Heart right ventricle (tissue), 16 donors: Measurements from ENCODE around the gene CORO2A. TPM values are rescaled to one million over a fixed set of nuclear protein-coding genes. Genes with fewer than 3 reads are reported as not detected.

Experiments used
- ATAC-seq, 8 donors: fragments of 200-7000 bp; cut with Tn5 transposase; one replicate each; pipeline ENCODE4 v1.9.1; 2020; ENCODE audit warnings: mild to moderate bottlenecking in 8 of 8, moderate library complexity in 8 of 8, moderate number of reproducible peaks in 1 of 8
- DNase-seq, 2 donors: peaks; one replicate each; pipeline ENCODE4 v3.0.0-alpha.2; 2020
- H3K27ac ChIP-seq, 10 donors: fragments of 200-600 bp; sonication (generic) in 2 of 10; one replicate each; pipeline versions ENCODE4 v1.5.0 to v1.8.0; 2020 to 2022; ENCODE audit warnings: mild to moderate bottlenecking in 3 of 10
- H3K27me3 ChIP-seq, 7 donors: fragments of 200-600 bp; one replicate each; pipeline ENCODE4 v1.8.0; 2021 to 2022; ENCODE audit warnings: mild to moderate bottlenecking in 2 of 7
- H3K36me3 ChIP-seq, 9 donors: fragments of 200-600 bp; sonication (generic) in 1 of 9; one replicate each; pipeline versions ENCODE4 v1.5.0 to v1.8.0; 2020 to 2022; ENCODE audit warnings: mild to moderate bottlenecking in 2 of 9
- H3K4me1 ChIP-seq, 9 donors: fragments of 200-600 bp; sonication (generic) in 1 of 9; one replicate each; pipeline versions ENCODE4 v1.5.0 to v1.8.0; 2020 to 2022; ENCODE audit warnings: mild to moderate bottlenecking in 4 of 9
- H3K4me3 ChIP-seq, 10 donors: fragments of 200-600 bp; sonication (generic) in 2 of 10; one replicate each; pipeline versions ENCODE4 v1.5.0 to v1.8.0; 2020 to 2022; ENCODE audit warnings: mild to moderate bottlenecking in 7 of 10, moderate library complexity in 2 of 10
- H3K9me3 ChIP-seq, 11 donors: fragments of 200-600 bp in 10 of 11; sonication (generic) in 2 of 11; one replicate each; pipeline versions ENCODE4 v1.5.0 to v1.8.0; 2013 to 2022; ENCODE audit warnings: mild to moderate bottlenecking in 2 of 11, control low read depth in 1 of 11, moderate library complexity in 1 of 11
- CTCF ChIP-seq, 9 donors: fragments of 200-600 bp; sonication (generic) in 2 of 9; IDR thresholded peaks; one replicate each; pipeline versions ENCODE4 v1.5.0 to v1.8.0; 2021 to 2022; ENCODE audit warnings: antibody characterized with exemption in 9 of 9, mild to moderate bottlenecking in 5 of 9, moderate library complexity in 1 of 9
- WGBS, 2 donors: extraction: QIAGEN DNeasy Blood & Tissue Kit; methylation state at CpG; one replicate each; pipeline ENCODE4 v1.1.7; 2013; ENCODE audit warnings: inconsistent platforms in 1 of 2; 5-methylcytosine and 5-hydroxymethylcytosine counted together
- intact Hi-C, 10 donors: fragments of 100-400 bp; cut with DNase I; formaldehyde crosslinking; loops; one replicate each; pipeline versions ENCODE4 v1.11.1 to v1.14.2; 2022
- polyA plus RNA-seq, 2 donors: library from polyadenylated mRNA; stranded (reverse); fragments of 200-250 nt; gene quantifications; one replicate each; pipeline ENCODE4 v1.2.3, GENCODE V29; 2013
- total RNA-seq, 10 donors: library from RNA; stranded (reverse); fragmentation: NEBNext Ultra II Directional in 3 of 10; extraction: Animal tissue kit (Norgen Biotek cat#: 25700) in 3 of 10; gene quantifications; one replicate each; pipeline versions ENCODE4 v1.2.1 to v1.2.4, GENCODE V29; 2021 to 2023
- donor health status: Arrhythmogenic right ventricular cardiomyopathy.
- donor health status: ischemic (EF 13 %, LVEDD 7.1; RV severe dilation, severe dysfunction).
- donor health status: healthy with polysubstance abuse.
- donor health status: DM: no; HTN: yes; CAD: no.
- donor health status: DM: no; HTN: no; CAD: no.
- donor health status: ischemic (EF 25% LVEDD 6.9; RV normal size, moderate dysfunction).
- donor health status: ischemic (EF 25% LVEDD 5.7; RV mildly dilated, moderate dysfunction).
- donor health status: healthy.
- donor health status: DM: yes; HTN: yes; CAD: no.
- donor health status: Ischemic cardiomyopathy.
- donor health status: ischemic (EF 35%, LVEDD 5.7; RV mildly dilated, moderate dysfunction).
- donor health status: nonischemic (EF 11% LVEDD 7.7; RV severe dilation, severe dysfunction).
- donor health status: DM: yes; HTN: yes; CAD: no.
- donor health status: PGD.
- donor health status: ischemic (EF 29% LVEDD 5.4; RV normal size, mild dysfunction).
- donor health status: nonischemic (EF 23%, LVEDD 6.1; RV moderate dilation, normal function).

CORO2A gene
- total and polyA plus RNA-seq, 12 donors: 0.06 to 0.90 (median 0.23) TPM

- ATAC-seq (no peak), DNase-seq (no peak)
- intact Hi-C loops: no loop called here
- Histone ChIP-seq H3K36me3 (no peaks in the 10 kb centered on the region), H3K4me1 (peaks cover 0 to 12% (median 0%) of the 10 kb centered on the region in 9 donors), H3K9me3 (no peaks in the 10 kb centered on the region), H3K27me3 (peaks cover 0 to 16% (median 3%) of the 10 kb centered on the region in 7 donors), H3K27ac (no peak overlapping the region), H3K4me3 (no peak overlapping the region)
- 86% methylated on average over 16 of the region's 16 CpGs for WGBS, 2 donors
- TF ChIP-seq CTCF (IDR thresholded peaks at IDR 0.05): no peak
These were observed 19.3 kb downstream of the CORO2A start for GRCh38 chr9:98173181-98173580.

- H3K4me3 ChIP-seq: no peak overlapping the region
- H3K9me3 ChIP-seq: no peaks in the 10 kb centered on the region
- 82 to 91% methylated on average over 3 of the region's 3 CpGs for WGBS, 2 donors
- no peak overlapping the region for H3K27ac ChIP-seq
- intact Hi-C loops: no loop called here
- peaks cover 0 to 16% (median 3%) of the 10 kb centered on the region in 7 donors for H3K27me3 ChIP-seq
- TF ChIP-seq CTCF (IDR thresholded peaks at IDR 0.05): no peak
- DNase-seq (no peak), ATAC-seq (no peak)
- no peaks in the 10 kb centered on the region for H3K36me3 ChIP-seq
- H3K4me1 ChIP-seq: peaks cover 0 to 12% (median 0%) of the 10 kb centered on the region in 9 donors
These were observed 19.8 kb downstream of the CORO2A start for GRCh38 chr9:98172604-98173003.

GRCh38 chr9:98171176-98171925 lies 21.1 kb downstream of the CORO2A start:
- DNase-seq (no peak), ATAC-seq (peak in 3 of 8 donors; percentile 22 to 44 (median 39))
- TF ChIP-seq CTCF (IDR thresholded peaks at IDR 0.05): no peak
- H3K36me3 ChIP-seq: no peaks in the 10 kb centered on the region
- WGBS, 2 donors: 57 to 62% methylated on average over 16 of the region's 16 CpGs
- peaks cover 0 to 12% (median 0%) of the 10 kb centered on the region in 9 donors for H3K4me1 ChIP-seq
- intact Hi-C loops: no loop called here
- H3K4me3 ChIP-seq: no peak overlapping the region
- no peaks in the 10 kb centered on the region for H3K9me3 ChIP-seq
- peaks cover 0 to 16% (median 3%) of the 10 kb centered on the region in 7 donors for H3K27me3 ChIP-seq
- no peak overlapping the region for H3K27ac ChIP-seq

- H3K27ac ChIP-seq: peak overlapping the region in 3 of 10 donors; percentile 21 to 43 (median 21)
- peaks cover 0 to 12% (median 0%) of the 10 kb centered on the region in 9 donors for H3K4me1 ChIP-seq
- no peaks in the 10 kb centered on the region for H3K9me3 ChIP-seq
- H3K36me3 ChIP-seq: no peaks in the 10 kb centered on the region
- peaks cover 0 to 11% (median 3%) of the 10 kb centered on the region in 7 donors for H3K27me3 ChIP-seq
- ATAC-seq (peak in 7 of 8 donors; percentile 76 to 91 (median 84)), DNase-seq (peak; percentile 29 to 47)
- WGBS, 2 donors: 25 to 34% methylated on average over 15 of the region's 15 CpGs
- intact Hi-C loops: no loop called here
- no peak for TF ChIP-seq CTCF (IDR thresholded peaks at IDR 0.05)
- no peak overlapping the region for H3K4me3 ChIP-seq
These were observed 23.4 kb downstream of the CORO2A start for GRCh38 chr9:98168941-98169488.
